Suppressor macrophage treated with lipopolysaccharide for 1 hour (primary cell): ENCODE data around the gene STS.
A peak's percentile ranks its signal among the peaks of the same experiment; 100 is the strongest.

Source experiments
- DNase-seq, 3 donors: peaks; one replicate each; pipeline ENCODE4 v3.0.0-alpha.2; 2020 to 2022

The STS gene, protein sequence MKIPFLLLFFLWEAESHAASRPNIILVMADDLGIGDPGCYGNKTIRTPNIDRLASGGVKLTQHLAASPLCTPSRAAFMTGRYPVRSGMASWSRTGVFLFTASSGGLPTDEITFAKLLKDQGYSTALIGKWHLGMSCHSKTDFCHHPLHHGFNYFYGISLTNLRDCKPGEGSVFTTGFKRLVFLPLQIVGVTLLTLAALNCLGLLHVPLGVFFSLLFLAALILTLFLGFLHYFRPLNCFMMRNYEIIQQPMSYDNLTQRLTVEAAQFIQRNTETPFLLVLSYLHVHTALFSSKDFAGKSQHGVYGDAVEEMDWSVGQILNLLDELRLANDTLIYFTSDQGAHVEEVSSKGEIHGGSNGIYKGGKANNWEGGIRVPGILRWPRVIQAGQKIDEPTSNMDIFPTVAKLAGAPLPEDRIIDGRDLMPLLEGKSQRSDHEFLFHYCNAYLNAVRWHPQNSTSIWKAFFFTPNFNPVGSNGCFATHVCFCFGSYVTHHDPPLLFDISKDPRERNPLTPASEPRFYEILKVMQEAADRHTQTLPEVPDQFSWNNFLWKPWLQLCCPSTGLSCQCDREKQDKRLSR

DNA sequence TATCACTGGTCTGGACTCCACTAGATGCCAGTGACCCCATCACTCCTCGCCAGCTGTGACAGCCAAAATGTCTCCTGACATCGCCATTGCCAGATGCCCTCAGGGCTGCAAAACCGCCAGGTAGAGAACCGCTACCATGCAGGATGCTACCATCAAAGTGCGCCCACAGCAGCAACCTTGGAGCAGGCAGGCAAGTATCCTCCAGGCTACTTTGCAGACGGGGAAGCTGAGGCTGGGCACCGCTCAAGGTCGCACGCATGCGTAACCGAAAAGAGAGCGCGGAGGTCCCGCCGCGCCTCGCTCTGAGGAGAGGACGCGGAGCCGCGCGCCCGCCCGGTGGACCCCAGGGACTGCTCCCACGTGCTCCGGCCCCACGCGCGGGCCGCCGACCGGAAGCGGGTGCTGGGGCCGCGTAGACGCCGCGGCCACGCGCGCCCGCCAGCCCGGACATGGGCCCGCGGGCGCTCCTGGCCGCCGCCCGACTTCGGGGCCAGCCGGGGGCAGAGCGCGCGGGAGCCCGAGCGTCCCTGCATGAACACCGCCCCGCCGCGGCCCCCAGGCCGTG lies at the start of gene STS:
STS (plus strand) TSS at position 300 of the 565 bp plus-strand sequence. CDS start 105,488 bp downstream, outside the sequence.
- peak in 1 of 3 donors; percentile 3 for DNase-seq

DNA sequence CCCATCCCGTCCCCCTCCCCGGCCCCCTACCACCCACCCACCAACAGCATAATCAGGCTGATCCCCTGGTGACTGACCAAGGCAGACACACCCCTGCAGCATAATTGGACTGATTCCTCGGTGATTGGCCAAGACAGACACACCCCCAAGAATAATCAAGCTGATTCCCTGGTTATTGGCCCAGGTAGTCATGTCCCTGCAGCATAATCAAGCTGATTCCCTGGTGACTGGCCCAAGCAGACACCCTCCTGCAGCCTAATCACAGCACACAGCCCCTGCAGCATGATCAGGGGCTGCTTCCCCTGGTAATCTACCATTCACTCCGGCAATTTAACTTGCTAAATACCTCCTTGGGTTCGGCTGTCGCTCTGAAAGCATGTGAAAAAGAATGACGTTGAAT lies 47.5 kb upstream of the STS start:
- DNase-seq: no peak

DNA sequence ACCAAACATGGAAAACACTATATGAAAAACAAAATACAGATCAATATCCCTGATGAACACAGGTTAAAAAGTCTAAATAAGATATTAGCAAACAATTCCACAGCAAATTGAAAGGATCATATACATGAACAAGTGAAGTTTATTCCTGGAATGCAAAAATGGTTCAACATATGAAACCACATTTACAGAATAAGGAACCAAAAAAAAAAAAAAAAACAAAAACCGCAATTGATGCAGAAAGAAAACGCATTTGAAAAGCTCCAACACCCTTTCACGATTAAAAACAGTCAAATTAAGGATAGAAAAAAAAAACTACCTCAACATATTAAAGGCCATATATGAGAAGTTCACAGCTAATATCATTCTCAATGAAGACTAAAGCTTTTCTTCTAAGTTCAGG lies 45.4 kb upstream of the STS start:
- no peak for DNase-seq

DNA sequence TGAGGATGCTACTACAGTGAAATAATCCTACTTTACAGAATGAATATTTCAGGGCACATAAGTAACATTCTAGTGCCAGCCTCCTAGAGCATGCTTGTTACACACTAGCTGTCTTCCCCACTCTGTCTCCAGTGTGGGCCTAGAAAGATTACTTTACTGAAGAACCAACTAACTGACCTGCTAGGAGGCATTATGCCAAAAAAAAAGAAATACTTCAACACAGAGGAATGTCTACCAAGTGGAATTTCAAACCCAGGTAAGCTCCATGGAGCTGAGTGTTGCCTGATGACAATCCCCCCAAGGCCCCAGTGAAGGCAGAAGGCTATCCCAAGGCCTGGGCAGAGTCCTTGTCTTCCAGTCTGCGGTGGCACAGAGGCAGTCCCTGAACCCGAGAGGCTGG lies 40.9 kb upstream of the STS start:
- DNase-seq: no peak

DNA sequence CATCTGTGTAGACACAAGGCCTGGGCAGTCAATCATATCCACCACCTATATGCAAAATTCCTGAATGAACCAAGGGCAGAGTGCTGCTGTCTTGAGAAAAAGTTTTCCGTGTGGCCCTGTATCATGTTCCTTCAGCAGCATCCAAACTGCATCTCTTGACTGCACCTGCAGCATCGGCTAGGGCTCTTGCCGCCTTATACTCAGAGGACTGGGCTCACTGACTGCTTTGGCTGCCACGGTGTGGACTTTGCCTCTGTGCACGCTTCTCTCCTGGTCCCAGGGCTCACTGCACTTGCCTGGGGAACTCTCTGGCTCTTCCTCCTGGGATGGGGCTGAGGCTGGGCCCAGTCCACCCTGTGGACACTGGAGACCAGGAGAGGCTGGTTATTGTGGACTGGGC lies 39.5 kb upstream of the STS start:
- no peak for DNase-seq

DNA sequence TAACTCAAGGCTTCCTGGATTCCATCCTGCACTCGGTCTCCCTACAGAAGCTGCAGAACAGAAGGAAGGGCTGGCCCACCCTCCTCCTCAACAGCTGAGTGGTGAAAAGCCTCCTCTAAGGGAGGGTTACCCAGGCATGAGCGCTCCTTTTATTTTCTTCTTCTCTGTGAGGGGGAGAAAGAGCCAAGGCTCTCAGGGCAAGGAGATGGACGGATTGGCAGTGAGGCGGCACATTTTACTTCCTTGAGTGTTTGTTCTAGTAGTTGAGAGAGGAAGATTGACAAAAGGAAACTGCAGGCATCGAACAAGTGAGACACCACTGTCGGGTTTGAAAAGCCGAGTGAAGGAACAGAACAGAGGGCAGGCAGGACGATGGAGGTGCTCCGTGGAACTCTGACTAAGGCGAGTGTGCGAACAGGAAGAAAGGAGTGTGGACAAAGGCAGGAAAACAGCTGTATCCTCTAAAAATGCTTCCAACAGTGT lies 38.4 kb upstream of the STS start:
- DNase-seq: no peak

DNA sequence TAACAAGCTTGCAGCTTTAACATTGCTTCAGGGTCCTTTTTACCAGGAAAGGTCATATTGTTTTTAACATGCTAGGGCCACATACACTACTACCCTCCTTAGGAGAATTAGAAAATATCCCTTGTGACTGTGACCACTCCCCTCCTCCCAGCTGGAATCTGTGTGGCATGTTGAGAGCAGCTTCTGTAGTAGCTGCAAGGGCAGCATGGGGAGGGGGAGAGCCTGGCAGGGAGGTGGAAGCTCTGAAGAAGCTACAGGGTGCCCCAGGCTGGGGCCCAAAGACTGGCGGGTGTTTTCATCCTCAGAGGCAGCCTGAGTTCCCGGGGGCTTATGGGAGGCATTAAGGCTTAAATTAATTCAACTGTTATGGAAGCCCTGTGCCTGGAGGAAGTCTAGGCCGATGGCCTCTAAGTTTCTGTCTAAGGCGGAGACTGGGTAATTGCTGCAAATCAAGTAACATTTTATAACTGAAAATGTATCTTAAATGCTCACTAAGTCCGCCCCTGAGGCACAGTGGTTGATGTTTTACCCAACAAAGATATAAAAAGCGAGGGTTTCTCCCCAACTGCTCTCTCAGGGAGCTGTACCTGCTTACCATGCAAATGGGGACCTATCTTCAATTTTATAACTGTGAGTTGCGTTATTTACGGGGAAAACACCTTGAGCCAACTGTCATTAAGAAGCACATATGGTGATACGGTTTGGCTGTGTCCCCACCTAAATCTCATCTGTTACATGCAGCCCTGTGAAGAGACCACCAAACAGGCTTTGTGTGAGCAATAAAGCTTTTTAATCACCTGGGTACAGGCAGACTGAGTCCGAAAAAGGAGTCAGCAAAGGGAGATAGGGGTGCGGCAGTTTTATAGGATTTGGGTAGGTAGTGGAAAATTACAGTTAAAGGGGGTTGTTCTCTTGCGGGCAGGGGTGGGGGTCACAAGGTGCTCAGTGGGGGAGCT lies 37.4 kb upstream of the STS start:
- no peak for DNase-seq

DNA sequence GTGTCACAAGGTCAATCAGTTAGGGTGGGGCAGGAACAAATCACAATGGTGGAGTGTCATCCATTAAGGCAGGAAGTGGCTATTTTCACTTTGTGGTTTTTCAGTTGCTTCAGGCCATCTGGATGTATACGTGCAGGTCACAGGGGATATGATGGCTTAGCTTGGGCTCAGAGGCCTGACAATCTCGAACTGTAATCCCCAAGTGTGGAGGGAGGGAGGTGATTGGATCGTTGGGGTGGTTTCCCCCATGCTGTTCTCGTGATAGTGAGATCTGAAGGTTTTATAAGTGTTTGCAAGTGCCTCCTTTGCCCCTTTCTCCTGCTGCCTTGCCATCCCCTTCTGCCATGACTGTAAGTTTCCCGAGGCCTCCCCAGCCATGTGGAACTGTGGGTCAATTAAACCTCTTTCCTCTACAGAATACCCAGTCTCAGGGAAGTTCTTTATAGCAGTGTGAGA lies 36.7 kb upstream of the STS start:
- no peak for DNase-seq

DNA sequence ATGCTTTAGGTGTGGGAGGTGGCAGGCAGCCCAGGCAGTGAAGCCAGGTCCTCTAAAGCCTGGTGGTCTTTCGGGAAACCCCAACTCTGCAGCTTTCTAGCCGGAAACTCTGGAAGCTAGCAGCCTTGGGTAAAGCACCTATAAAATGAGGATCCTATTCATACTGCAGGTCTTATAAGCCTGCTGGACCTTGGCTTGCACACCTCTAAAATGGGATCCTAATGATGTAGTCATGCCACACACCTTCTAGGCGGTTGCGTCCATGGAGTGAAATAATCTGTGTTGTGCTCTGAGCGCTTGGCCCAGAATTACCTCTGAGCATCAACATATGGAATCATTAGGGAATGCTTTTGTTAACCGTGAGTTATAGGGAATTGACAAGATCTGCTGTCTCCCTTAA lies 36.0 kb upstream of the STS start:
- DNase-seq: no peak

DNA sequence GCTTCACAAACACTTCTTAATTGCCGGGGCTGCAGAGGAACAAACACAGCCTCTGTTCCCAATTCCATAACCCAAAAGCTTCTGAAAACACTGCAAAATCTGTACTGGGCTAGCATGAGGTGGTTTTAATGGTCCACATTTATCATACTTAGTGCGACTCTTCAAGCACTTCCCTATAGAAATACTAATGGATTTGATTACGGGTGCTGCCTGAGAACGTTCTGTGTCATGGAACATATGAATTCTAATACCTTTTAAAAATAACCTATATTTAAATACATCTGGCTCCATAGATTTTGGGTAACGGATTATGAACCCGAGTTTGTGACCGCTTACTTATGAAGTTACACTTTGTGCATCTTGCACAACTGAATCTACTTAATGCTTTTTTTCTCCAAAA lies 35.4 kb upstream of the STS start:
- DNase-seq: no peak

DNA sequence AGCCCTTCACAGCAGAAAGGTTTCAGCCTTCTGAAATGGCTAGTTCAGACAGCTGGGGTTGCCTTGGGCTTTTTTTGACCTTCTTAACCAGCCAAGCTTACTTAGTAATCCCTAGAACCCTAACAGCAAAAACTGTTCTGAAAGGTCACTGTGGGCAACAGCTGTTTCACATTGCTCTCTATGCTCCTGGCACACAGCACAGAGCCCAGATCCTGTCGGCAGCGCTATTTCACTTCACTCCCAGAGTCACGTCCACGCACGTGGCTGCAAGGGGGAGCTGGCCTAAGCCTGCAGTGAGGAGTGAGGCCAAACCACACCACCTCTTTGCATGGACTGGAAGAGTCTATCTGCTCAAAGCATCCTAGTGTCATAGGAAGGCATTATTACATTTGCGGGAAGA lies 32.0 kb upstream of the STS start:
- no peak for DNase-seq

DNA sequence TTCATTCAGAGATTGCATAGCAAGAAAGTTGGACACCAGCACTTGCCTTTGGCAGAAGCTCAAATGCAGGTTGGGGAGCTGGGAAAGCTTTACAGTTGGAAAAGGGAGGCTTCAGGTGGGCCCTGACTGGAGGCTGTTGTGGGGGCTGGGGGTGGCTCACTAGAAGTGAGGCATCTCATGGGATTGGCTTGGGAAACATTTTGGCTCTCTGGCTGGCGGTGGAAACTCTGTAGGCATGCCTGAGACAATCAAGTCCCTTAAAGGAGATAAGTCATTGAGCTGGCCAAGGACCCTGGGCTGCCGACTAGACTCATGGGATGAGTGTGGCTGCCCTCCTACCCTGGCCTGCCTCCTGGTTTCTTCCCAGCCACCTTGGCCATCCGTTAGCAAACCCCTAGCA lies 31.4 kb upstream of the STS start:
- DNase-seq: no peak

DNA sequence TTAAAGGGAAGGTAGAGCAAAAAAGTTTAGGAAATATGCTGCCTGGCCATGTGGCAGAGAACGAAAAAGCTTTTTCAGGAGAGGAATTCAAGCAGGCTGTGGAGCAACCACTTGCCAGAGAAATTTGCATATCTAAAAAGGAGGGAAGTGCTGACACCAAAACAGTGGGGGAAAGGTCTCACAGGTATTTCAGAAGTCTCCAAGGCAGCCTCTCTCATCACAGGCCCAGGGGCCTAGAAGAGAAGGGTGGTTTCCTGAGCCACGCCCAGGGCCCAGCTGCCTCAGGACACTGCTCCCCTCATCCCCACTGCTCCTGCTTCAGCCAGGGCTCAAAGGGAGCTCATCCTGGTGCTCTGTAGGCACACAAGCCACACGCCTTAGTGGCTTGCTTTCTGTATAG lies 29.9 kb upstream of the STS start:
- DNase-seq: no peak

DNA sequence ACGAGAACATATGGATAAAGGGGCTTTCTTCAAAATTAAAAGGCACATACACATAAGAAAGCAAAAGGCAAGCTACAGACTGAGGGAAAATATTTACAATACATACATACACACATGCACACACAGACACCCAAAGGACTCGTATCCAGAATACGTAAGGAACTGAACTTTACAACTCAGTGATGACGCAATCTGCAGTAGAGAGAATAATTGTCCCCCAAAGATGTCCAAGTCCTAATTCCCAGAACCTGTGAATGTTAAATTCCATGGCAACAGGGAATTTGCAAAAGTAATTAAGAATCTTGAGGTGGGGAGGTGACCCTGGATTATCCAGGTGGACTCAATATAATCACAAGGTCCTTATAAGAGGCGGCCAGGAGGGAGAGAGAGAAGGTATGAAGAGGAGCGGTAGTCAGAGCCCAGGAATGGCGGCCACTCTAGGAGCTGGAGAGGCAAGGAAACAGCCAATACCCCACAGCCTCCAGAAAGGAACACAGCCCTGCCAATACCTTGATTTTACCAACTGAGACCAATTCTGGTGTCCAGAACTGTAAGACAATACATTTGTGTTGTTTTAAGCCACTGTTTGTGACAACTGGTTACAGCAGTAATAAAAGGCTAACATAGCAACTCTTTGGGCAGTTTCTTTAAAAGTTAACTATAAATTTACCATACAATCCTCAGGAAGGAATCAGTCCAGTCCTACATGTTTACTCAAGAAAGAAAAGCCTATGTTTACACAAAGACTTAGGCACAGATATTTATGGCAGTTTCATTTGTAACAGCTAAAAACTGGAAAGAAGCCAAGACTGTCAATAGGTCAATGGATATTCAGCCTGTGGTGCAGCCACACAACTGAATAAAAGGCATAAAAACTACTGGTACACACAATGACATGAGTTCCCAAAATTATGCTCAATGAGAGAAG lies 27.3 kb upstream of the STS start:
- no peak for DNase-seq

DNA sequence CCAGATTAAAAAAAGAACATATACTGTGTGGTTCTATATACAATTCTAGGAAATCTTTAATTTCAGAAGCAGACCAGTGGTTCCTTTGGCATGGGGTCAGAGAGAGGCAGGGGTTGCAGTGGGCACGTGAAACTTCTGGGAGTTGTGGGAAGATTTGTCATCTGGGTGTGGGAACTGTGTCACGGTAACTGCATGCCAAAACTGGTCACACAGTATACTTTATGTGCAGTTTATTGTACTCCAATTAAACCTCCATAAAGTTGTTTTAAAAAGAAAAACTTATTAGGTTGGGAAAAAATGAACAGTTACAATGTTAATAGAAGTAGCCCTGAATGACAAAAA lies 26.7 kb upstream of the STS start:
- DNase-seq: no peak

DNA sequence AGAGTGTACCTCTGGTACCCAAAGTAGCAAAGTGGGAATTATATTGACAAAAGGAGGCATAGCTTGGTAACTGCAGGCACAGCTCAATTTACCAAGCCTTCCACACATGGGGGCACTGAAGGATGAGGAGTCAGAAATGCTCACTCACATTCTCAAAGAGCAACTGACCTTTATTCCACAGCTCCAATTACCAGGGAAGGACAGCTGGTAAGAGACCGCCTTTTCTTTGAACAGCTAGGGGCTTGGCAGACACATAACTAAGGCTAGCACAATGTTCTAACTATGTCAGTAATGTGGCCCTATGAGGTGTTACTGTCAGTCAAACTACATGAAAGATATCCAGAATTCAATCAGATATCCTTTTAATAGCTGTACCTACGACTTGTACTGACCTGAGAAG lies 20.5 kb upstream of the STS start:
- DNase-seq: no peak

DNA sequence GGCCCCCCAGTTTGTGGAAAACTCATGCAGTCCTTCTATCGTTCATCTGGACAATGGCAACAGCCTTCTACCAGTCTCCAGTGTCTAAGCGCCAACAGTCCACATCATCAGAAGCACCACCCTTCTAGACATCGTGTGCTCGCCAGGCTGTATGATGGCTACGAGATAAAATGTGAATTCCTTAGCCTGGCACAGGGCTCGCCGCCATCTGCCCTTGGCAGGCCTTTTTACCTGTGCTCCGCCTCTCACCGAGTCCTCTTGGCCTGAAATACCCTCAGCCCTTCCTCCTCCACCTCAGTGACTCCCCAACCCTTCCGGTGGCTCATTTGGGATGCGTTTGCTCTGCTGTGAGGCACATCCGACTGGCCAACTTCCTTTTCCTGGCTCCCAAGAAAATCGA lies 15.9 kb upstream of the STS start:
- DNase-seq: no peak

DNA sequence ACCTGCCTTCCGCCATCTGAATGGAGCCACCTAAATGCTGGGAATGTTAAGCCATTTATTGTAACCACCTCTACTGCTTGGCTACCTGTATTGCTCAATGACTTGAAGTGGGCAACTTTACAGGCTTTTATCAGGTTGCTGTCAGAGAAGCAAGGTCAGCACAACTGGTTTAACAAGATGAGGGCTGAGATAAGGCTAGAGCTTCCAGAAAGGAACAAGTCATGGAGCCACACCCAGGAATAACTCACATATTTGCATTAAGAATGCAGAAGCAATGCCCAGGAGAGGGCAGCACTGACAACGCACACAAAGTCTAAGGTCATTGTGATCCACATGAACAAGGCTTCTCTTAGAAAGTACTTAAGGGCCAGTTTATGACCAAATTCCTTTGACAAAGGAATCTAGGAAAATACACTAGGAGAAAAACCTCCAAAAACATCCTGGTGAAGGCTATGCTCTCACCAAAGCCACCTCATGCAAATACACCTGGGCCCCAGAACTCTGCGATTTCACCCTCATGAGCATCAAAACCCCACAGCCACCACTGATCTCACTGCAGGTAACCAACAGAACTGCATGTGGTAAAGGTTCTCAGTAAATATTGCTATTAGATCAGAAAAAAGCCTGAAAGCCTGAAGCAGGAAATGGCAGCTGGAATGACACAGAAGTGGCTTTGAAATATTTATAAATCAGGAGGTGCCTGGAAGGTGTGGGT lies 15.0 kb upstream of the STS start:
- DNase-seq: peak; percentile 57 to 61 (median 59)

DNA sequence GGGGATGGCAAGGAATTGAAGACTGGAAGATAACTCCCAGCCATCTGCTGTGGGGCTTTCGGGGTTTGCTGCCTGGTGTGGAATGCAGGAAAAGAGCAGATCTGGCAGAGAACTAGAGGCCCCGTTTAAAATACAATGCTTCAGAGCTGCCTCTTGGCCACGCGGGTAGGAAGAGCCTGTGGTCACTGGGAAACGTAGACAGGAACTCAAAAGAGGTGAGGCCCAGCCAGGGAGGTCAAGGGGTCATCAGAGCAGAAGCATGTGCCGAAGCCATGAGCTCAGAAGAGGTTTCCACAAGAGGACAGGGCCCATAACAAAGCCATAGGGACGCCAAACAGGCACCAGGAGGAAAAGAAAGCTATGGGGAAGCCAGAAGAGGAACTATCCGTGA lies 14.5 kb upstream of the STS start:
- peak in 2 of 3 donors; percentile 18 to 27 for DNase-seq

DNA sequence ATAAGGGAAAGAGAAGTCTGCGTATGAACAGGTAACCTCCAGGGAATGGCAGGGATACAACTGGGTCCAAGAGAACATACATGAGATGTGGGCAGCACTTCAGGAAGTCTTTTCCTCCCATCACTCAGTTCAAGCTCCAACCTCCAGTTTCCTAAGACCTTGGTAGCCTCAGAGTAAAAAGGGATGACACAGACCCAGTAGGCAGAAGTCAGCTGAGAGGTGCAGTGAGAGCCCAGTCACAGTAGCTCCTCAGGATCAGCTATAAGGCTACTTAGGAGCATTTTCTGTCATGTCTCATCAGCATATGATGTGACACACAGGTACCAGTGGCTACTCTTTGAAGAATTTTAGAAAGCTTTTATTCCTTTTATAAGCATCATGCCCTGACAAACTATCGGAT lies 12.5 kb upstream of the STS start:
- peak in 2 of 3 donors; percentile 7 to 23 for DNase-seq
